SK-N-SH (cell line): Measurements from ENCODE around the gene KIFC3.

Experiments
- EP300 ChIP-seq, 2 experiments: IDR thresholded peaks; 2 replicates each; pipeline versions ENCODE4 v1.4.0 to v1.6.1; 2012; ENCODE audit warnings: borderline replicate concordance in 1 of 2, low read depth in 1 of 2, low read length in 1 of 2
- MXI1 ChIP-seq: IDR thresholded peaks from 2 replicates; pipeline ENCODE4 v1.6.1; 2012; ENCODE audit warnings: mild to moderate bottlenecking, low read depth, low read length, improper control_type of control experiment
- YY1 ChIP-seq: IDR thresholded peaks from 2 replicates; pipeline ENCODE4 v1.4.0; 2012; ENCODE audit warnings: low read depth, mild to moderate bottlenecking
- TF ChIP-seq, protein P1 (sequence below): fragments of 200-600 bp; sonication (generic); IDR thresholded peaks from 2 replicates; pipeline ENCODE4 v1.6.1; 2017; ENCODE audit warnings: antibody characterized with exemption, mild to moderate bottlenecking, moderate library complexity

DNA sequence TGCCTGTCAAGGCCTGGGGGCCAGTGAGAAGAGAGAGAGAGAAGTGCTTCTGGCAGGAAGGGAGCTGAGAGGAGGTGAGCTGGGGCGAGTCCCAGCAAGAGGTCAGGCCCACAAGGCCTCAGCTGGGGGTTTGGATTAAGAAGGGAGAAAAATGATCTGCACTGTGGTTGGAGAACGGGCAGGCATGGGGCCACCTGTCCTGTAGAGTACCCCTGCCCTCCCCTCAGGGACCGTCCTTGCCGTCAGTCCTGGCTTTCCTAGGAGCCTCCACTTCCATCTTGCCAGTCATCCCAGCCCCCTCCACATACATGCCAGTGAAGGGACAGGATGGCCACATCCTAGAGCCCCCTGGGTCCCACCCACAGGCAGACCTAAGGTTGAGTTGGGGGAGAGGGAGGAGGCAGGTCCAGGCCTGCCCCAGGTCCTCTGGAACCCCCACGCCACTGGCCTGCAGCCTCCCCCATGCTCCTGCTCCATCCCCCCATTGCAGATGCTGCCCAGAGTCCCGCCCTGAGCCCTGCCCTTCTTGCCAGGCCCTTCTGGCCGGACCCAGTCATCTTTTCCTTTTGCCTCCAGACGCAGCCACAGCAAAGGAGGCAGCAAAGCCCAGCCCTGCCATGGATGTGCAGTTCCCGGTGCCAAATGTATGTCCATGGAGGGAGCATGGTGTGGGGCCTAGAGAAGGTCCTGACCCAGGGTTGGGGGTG, 47.8 kb downstream of the KIFC3 start:
- TF ChIP-seq EP300 (IDR thresholded peaks at IDR 0.05; ENCODE audit: borderline replicate concordance in 1 of 2, low read depth in 1 of 2, low read length in 1 of 2) (no peak), MXI1 (no peak), YY1 (no peak)
- TF ChIP-seq, protein P1, sequence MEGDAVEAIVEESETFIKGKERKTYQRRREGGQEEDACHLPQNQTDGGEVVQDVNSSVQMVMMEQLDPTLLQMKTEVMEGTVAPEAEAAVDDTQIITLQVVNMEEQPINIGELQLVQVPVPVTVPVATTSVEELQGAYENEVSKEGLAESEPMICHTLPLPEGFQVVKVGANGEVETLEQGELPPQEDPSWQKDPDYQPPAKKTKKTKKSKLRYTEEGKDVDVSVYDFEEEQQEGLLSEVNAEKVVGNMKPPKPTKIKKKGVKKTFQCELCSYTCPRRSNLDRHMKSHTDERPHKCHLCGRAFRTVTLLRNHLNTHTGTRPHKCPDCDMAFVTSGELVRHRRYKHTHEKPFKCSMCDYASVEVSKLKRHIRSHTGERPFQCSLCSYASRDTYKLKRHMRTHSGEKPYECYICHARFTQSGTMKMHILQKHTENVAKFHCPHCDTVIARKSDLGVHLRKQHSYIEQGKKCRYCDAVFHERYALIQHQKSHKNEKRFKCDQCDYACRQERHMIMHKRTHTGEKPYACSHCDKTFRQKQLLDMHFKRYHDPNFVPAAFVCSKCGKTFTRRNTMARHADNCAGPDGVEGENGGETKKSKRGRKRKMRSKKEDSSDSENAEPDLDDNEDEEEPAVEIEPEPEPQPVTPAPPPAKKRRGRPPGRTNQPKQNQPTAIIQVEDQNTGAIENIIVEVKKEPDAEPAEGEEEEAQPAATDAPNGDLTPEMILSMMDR, result no peak
